Lower leg skin (tissue), 4 donors: ENCODE results near the gene CISH. TPM values are rescaled to one million over a fixed set of nuclear protein-coding genes. Genes with fewer than 3 reads are reported as not detected.

Source experiments
- DNase-seq, 2 donors: peaks; one replicate each; pipeline ENCODE4 v3.0.0-alpha.2; 2019; ENCODE audit warnings: low spot score in 2 of 2
- H3K4me3 ChIP-seq: fragments of 200-600 bp; sonication (generic); 2 replicates; pipeline ENCODE4 v1.5.1; 2017; ENCODE audit warnings: mild to moderate bottlenecking, low read depth; ENCODE audit not compliant: poor library complexity, severe bottlenecking
- CTCF ChIP-seq, 3 donors: fragments of 450-650 bp; IDR thresholded peaks; one replicate each; pipeline ENCODE4 v1.5.1; 2016; ENCODE audit warnings: antibody characterized with exemption in 3 of 3, mild to moderate bottlenecking in 3 of 3, moderate library complexity in 2 of 3
- POLR2A ChIP-seq, 2 donors: fragments of 450-650 bp; IDR thresholded peaks; one replicate each; pipeline ENCODE4 v1.6.1; 2016 to 2017; ENCODE audit warnings: antibody characterized with exemption in 2 of 2, mild to moderate bottlenecking in 1 of 2, moderate library complexity in 1 of 2
- WGBS, 2 donors: methylation state at CpG; one replicate each; pipeline ENCODE4 v1.1.5; 2018; 5-methylcytosine and 5-hydroxymethylcytosine counted together
- intact Hi-C: fragments of 100-400 bp; cut with DNase I; formaldehyde crosslinking; loops from one replicate; pipeline ENCODE4 v1.15.0; 2023; ENCODE audit warnings: low total_unique reads
- total RNA-seq, 4 donors: library from RNA; depleted of rRNA; stranded (reverse); fragments of >200 nt; gene quantifications; one replicate each; pipeline ENCODE4 v1.1.0, GENCODE V29; 2016

CISH gene
- total RNA-seq, 4 donors from 2014 or later = 10.4 to 14.5 (median 12.9) TPM

GRCh38 chr3:50645378-50645777, 33.8 kb upstream of the CISH start:
- no peak for DNase-seq
- 85 to 86% methylated on average over 2 of the region's 2 CpGs for WGBS, 2 donors
- intact Hi-C loops = no loop called here
- H3K4me3 ChIP-seq = no peak overlapping the region
- TF ChIP-seq POLR2A (IDR thresholded peaks at IDR 0.05) (no peak), CTCF (IDR thresholded peaks at IDR 0.05) (no peak)

- no peak for TF ChIP-seq POLR2A (IDR thresholded peaks at IDR 0.05)
- no peak for TF ChIP-seq CTCF (IDR thresholded peaks at IDR 0.05)
- intact Hi-C loops = no loop called here
- no peak overlapping the region for H3K4me3 ChIP-seq
- WGBS, 2 donors = 71 to 77% methylated on average over 7 of the region's 7 CpGs
- DNase-seq = no peak
Observed at GRCh38 chr3:50644561-50644960, 33.0 kb upstream of the CISH start.

GRCh38 chr3:50642382-50642781, 30.8 kb upstream of the CISH start:
- intact Hi-C loops = no loop called here
- no peak for TF ChIP-seq CTCF (IDR thresholded peaks at IDR 0.05)
- no peak for TF ChIP-seq POLR2A (IDR thresholded peaks at IDR 0.05)
- H3K4me3 ChIP-seq = no peak overlapping the region
- WGBS, 2 donors = 85 to 100% methylated on average over 1 of the region's 1 CpG
- DNase-seq = no peak

- no peak for TF ChIP-seq POLR2A (IDR thresholded peaks at IDR 0.05)
- no peak for TF ChIP-seq CTCF (IDR thresholded peaks at IDR 0.05)
- WGBS, 2 donors = 66 to 83% methylated on average over 6 of the region's 6 CpGs
- DNase-seq = no peak
- intact Hi-C loops = no loop called here
- H3K4me3 ChIP-seq = no peak overlapping the region
Observed at GRCh38 chr3:50639055-50639494, 27.5 kb upstream of the CISH start.

GRCh38 chr3:50637945-50638344, 26.4 kb upstream of the CISH start:
- TF ChIP-seq CTCF (IDR thresholded peaks at IDR 0.05) = no peak
- no peak for TF ChIP-seq POLR2A (IDR thresholded peaks at IDR 0.05)
- H3K4me3 ChIP-seq = no peak overlapping the region
- 78 to 81% methylated on average over 3 of the region's 3 CpGs for WGBS, 2 donors
- intact Hi-C loops = no loop called here
- no peak for DNase-seq

DNA sequence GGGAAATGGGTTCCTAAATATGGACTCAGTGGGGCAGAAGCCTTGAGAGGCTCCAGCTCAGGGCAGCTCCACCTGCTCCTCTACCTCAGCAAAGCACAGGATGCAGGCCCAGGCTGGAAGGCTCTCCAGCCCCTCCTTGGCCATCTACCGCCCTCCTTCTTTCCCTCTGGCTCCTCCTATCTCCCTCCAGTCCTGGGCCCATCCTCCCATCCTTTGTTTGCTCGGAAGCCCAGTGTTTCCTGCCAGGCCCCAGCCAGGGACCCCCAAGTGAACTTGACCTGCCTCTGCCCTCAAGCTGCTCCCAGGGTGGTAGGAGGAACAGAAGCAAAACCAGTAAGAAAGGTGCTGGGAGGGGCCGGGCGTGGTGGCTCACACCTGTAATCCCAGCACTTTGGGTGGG, 25.4 kb upstream of the CISH start:
- intact Hi-C loops = no loop called here
- no peak for DNase-seq
- H3K4me3 ChIP-seq = no peak overlapping the region
- WGBS, 2 donors = 91 to 92% methylated on average over 4 of the region's 4 CpGs
- TF ChIP-seq CTCF (IDR thresholded peaks at IDR 0.05) (no peak), POLR2A (IDR thresholded peaks at IDR 0.05) (no peak)
